AG04450 (cell line): ENCODE measurements around the gene CCNY. TPM values are rescaled to one million over a fixed set of nuclear protein-coding genes. Genes with fewer than 3 reads are reported as not detected.
"Not testable (repeated sequence)": the region's sequence is repeated elsewhere in the genome, so short reads cannot be mapped to it uniquely, and the experiment has no call there.

ENCODE experiments used
- CTCF ChIA-PET: fragments of 300-600, 350-600 bp; formaldehyde crosslinking; extraction: SDS; loops from one replicate; lab custom pipeline; 2022; ENCODE audit warnings: antibody characterized with exemption, inconsistent platforms; lab: Charles Lee
- POLR2A ChIA-PET: fragments of 350-600 bp; formaldehyde crosslinking; extraction: SDS; loops from one replicate; lab custom pipeline; 2021; ENCODE audit warnings: antibody characterized with exemption, inconsistent platforms; lab: Yijun Ruan, JAX
- DNase-seq: peaks from one replicate; pipeline ENCODE4 v3.0.0-alpha.2; 2011; ENCODE audit warnings: low read depth, low spot score
- H3K27ac ChIP-seq: one replicate; pipeline ENCODE4 v1.5.1; 2012; ENCODE audit warnings: low read depth, low read length, control low read depth
- H3K27me3 ChIP-seq: one replicate; pipeline ENCODE4 v1.6.0; 2012; ENCODE audit warnings: low read length; ENCODE audit not compliant: control insufficient read depth, insufficient read depth
- H3K4me3 ChIP-seq: 2 replicates; pipeline ENCODE4 v1.5.1; 2011; ENCODE audit warnings: mild to moderate bottlenecking, low read depth, low read length, control low read depth
- H3K9me3 ChIP-seq: 2 replicates; pipeline ENCODE4 v1.5.1; 2012; ENCODE audit warnings: low read length; ENCODE audit not compliant: control insufficient read depth, insufficient read depth
- polyA plus RNA-seq: library from polyadenylated mRNA; depleted of rRNA; stranded (reverse); fragments of >200 nt; gene quantifications from 2 replicates; pipeline ENCODE4 v1.2.3, GENCODE V29; 2011
- TF ChIP-seq, protein P1 (sequence below): IDR thresholded peaks from 2 replicates; pipeline ENCODE4 v1.5.1; 2011; ENCODE audit warnings: low read depth, low read length, control low read depth, inconsistent platforms

CCNY gene
- polyA plus RNA-seq, 1 experiment = 90.2 TPM

GRCh38 chr10:35300063-35300699, 36.1 kb upstream of the CCNY start:
- H3K9me3 ChIP-seq = no peaks in the 10 kb centered on the region
- H3K27ac ChIP-seq = no peak overlapping the region
- TF ChIP-seq, protein P1, sequence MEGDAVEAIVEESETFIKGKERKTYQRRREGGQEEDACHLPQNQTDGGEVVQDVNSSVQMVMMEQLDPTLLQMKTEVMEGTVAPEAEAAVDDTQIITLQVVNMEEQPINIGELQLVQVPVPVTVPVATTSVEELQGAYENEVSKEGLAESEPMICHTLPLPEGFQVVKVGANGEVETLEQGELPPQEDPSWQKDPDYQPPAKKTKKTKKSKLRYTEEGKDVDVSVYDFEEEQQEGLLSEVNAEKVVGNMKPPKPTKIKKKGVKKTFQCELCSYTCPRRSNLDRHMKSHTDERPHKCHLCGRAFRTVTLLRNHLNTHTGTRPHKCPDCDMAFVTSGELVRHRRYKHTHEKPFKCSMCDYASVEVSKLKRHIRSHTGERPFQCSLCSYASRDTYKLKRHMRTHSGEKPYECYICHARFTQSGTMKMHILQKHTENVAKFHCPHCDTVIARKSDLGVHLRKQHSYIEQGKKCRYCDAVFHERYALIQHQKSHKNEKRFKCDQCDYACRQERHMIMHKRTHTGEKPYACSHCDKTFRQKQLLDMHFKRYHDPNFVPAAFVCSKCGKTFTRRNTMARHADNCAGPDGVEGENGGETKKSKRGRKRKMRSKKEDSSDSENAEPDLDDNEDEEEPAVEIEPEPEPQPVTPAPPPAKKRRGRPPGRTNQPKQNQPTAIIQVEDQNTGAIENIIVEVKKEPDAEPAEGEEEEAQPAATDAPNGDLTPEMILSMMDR = no peak
- no peaks in the 10 kb centered on the region for H3K27me3 ChIP-seq
- H3K4me3 ChIP-seq = no peak overlapping the region
- ChIA-PET CTCF (interaction anchor here (1.1 kb wide), 1 partner anchor 263 kb away, joined by 3 read pairs; no protein-coding TSS in a partner anchor), POLR2A (interaction anchor here (0.6 kb wide), 1 partner anchor 9 kb away, joined by 3 read pairs; no protein-coding TSS in a partner anchor)
- DNase-seq = no peak

GRCh38 chr10:35304649-35305048, 31.7 kb upstream of the CCNY start:
- POLR2A ChIA-PET = no interaction called here
- TF ChIP-seq, protein P1 = no peak
- no peak for DNase-seq
- Histone ChIP-seq H3K27ac (no peak overlapping the region), H3K27me3 (peaks cover 2% of the 10 kb centered on the region), H3K4me3 (no peak overlapping the region), H3K9me3 (no peaks in the 10 kb centered on the region)
- CTCF ChIA-PET = no interaction called here

DNA sequence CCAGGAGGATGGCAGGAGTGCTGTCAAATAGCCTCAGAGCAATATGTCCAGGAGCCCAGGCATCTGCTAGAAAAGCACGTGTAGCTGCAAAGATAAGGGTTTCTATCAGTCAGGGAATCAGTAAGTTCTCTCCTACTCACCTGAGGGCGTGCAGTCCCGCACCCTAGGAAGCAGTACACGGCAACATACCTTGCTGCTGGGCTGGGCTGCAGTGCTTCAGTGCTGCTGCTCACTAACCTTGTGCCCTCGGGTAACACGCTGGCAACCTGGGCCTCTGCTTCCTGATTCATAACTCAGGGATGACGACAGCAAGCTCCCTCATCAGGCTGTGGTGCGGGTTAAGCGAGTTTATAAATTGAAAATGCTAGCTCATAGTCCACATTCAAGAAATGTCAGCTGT, 29.5 kb upstream of the CCNY start:
- peak overlapping the region; percentile 31 for H3K27ac ChIP-seq
- H3K9me3 ChIP-seq = no peaks in the 10 kb centered on the region
- TF ChIP-seq, protein P1 = no peak
- H3K27me3 ChIP-seq = peaks cover 2% of the 10 kb centered on the region
- H3K4me3 ChIP-seq = no peak overlapping the region
- DNase-seq = no peak
- POLR2A ChIA-PET = no interaction called here
- CTCF ChIA-PET = no interaction called here

DNA sequence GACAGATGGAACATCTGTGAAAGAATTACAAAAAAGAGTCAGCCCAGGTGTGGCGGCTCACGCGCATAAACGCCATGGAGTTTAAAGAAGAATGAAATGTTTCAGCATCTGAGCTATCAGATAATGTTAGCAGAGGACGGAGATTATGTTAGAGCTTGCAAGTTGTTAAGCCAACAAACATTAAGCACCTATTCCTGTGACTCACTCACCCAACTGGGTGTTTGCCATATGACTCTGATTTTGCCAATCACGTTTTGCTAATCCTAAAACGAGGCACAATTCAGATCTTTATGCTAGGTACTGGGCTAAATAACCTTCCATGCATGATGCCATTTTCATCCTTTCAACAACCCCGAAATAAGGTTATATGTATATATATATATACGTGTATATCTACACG, 29.0 kb upstream of the CCNY start:
- Histone ChIP-seq H3K4me3 (no peak overlapping the region), H3K27me3 (peaks cover 2% of the 10 kb centered on the region), H3K27ac (no peak overlapping the region), H3K9me3 (no peaks in the 10 kb centered on the region)
- no peak for DNase-seq
- TF ChIP-seq, protein P1 = no peak
- ChIA-PET POLR2A (no interaction called here), CTCF (no interaction called here)

GRCh38 chr10:35308809-35309208, 27.5 kb upstream of the CCNY start:
- Histone ChIP-seq H3K27me3 (peaks cover 2% of the 10 kb centered on the region), H3K27ac (no peak overlapping the region), H3K4me3 (no peak overlapping the region), H3K9me3 (no peaks in the 10 kb centered on the region)
- TF ChIP-seq, protein P1 = no peak
- POLR2A ChIA-PET = no interaction called here
- no peak for DNase-seq
- CTCF ChIA-PET = no interaction called here

DNA sequence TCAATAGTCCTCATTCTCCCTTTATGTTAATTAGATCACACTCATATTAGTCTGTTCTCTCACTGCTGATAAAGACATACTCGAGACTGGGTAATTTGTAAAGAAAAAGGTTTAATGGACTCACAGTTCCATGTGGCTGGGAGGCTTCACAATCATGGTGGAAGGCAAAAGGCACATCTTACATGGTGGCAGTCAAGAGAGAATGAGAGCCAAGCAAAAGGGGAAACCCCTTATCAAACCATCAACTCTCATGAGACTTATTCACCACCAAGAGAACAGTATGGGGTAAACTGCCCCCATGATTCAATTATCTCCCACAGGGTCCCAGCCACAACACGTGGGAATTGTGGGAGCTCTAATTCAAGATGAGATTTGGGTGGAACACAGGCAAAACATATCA, 22.2 kb upstream of the CCNY start:
- ChIA-PET CTCF (interaction anchor here (0.7 kb wide), 1 partner anchor 181 kb away, joined by 5 read pairs; no protein-coding TSS in a partner anchor), POLR2A (interaction anchor here (1.2 kb wide), 1 partner anchor 10 kb away, joined by 17 read pairs; no protein-coding TSS in a partner anchor)
- DNase-seq, H3K27me3 ChIP-seq, H3K27ac ChIP-seq, H3K4me3 ChIP-seq, H3K9me3 ChIP-seq: not testable (repeated sequence)

GRCh38 chr10:35315235-35315634, 21.1 kb upstream of the CCNY start:
- DNase-seq, H3K4me3 ChIP-seq, H3K9me3 ChIP-seq, H3K27me3 ChIP-seq, CTCF ChIA-PET, H3K27ac ChIP-seq, POLR2A ChIA-PET: not testable (repeated sequence)
